Memory B cell (primary cell): ENCODE data around the gene POU2AF1.
"Not testable (repeated sequence)": the region's sequence is repeated elsewhere in the genome, so short reads cannot be mapped to it uniquely, and the experiment has no call there.

ENCODE experiments used
- ATAC-seq: fragments of 150-1000 bp; cut with Tn5 transposase; 2 replicates; pipeline ENCODE4 v1.10.0; 2021; ENCODE audit warnings: low read depth, mild to moderate bottlenecking, moderate library complexity
- DNase-seq, 2 donors: peaks; one replicate each; pipeline ENCODE4 v3.0.0; 2022; ENCODE audit warnings: low spot score in 2 of 2
- H3K27ac Mint-ChIP-seq: one replicate; pipeline ENCODE4 v1.8.0; 2022; ENCODE audit warnings: mild to moderate bottlenecking, moderate library complexity, mixed read lengths
- H3K27me3 Mint-ChIP-seq: one replicate; pipeline ENCODE4 v1.8.0; 2022; ENCODE audit warnings: mixed read lengths
- H3K36me3 Mint-ChIP-seq: one replicate; pipeline ENCODE4 v1.8.0; 2022; ENCODE audit warnings: mild to moderate bottlenecking, mixed read lengths
- H3K4me1 Mint-ChIP-seq: one replicate; pipeline ENCODE4 v1.8.0; 2022; ENCODE audit warnings: mixed read lengths
- H3K4me3 Mint-ChIP-seq: one replicate; pipeline ENCODE4 v1.8.0; 2022; ENCODE audit warnings: mild to moderate bottlenecking, moderate library complexity, mixed read lengths
- H3K9me3 Mint-ChIP-seq: one replicate; pipeline ENCODE4 v1.8.0; 2022; ENCODE audit warnings: mixed read lengths

POU2AF1 gene

DNA sequence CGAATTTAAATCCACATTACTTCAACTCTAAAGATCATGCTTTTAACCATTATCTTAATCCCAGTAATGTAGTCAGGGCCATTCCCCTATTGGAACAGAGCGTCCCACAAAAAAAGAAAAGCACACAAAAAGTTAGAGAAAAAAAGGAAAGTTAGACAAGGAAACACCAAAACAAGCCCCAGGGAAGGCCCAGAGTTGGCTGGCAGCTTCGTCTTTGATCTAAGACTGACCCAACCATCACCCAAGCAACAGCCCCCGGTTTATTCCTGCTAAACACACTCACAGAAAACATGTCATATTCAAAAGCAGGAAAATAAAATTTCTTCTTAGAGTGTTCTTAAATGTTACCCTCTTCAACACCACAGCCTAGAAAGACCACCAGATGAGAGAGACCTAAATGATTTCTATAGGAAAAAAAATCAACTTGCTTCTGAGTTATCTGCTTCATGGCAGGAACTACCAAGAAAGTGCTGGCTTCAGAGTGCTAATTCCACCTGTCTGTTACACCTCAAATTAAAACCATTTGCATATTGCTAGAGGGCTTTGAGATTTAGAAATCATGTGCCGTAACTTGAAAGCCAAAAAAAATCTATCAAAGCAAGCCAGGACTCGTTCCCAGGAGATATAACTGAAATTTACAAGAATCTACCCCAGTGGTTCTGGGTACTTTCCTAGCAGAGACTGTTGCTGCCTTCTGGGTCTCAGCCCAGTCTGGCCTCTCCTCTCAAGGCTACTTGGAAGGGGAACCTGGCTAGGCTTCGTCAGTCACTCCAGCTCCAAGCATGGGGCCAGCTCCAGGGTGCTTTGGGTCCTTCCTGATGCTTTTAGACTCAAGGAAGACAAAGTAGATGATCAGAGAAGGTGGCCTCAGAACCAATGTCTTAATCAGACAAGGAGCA lies 49.5 kb downstream of the POU2AF1 start:
- H3K27me3 Mint-ChIP-seq: no peaks in the 10 kb centered on the region
- peaks cover 8% of the 10 kb centered on the region for H3K4me1 Mint-ChIP-seq
- no peak overlapping the region for H3K4me3 Mint-ChIP-seq
- no peaks in the 10 kb centered on the region for H3K9me3 Mint-ChIP-seq
- peaks cover 20% of the 10 kb centered on the region for H3K36me3 Mint-ChIP-seq
- DNase-seq (no peak), ATAC-seq (no peak)
- no peak overlapping the region for H3K27ac Mint-ChIP-seq

DNA sequence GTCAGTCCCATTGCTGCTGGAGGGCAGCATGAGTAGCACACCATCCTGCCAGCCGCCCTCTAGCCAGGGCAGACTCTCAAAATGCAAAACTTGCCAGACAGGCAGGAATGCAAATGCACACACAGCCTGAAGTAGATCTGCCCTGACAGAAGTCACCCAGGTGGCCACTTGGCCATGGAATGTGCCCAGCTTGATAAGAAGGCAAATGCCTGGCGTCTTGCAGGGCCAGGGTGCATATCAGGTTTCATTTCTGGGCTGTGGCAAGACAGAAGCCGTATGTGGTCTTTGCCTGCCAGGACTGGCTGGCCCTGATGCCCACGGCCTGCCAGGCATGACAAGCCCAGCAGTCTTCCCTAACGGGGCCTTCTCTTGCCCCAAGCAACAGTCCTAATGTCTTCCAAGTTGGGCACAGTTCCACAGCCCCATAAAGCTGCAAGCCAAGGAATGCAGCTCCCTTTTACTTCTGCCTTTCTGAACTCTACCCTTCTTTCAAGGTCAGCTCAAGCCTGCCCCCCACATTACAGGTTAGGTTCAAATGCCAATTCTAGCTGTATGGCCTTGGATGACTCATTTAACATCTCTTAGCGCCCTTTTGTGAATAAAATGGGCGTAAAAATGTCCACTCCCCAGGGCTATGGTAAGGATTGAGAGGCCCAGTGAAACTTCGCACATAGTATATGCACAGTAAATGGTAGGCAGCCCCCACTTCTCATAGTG lies 51.0 kb downstream of the POU2AF1 start:
- DNase-seq (no peak), ATAC-seq (no peak)
- H3K27me3 Mint-ChIP-seq: no peaks in the 10 kb centered on the region
- no peak overlapping the region for H3K27ac Mint-ChIP-seq
- no peak overlapping the region for H3K4me3 Mint-ChIP-seq
- peaks cover 14% of the 10 kb centered on the region for H3K36me3 Mint-ChIP-seq
- peaks cover 2% of the 10 kb centered on the region for H3K4me1 Mint-ChIP-seq
- no peaks in the 10 kb centered on the region for H3K9me3 Mint-ChIP-seq

GRCh38 chr11:111326824-111327223 lies 52.3 kb downstream of the POU2AF1 start:
- Mint-ChIP-seq H3K36me3 (peaks cover 10% of the 10 kb centered on the region), H3K4me3 (no peak overlapping the region), H3K27me3 (no peaks in the 10 kb centered on the region), H3K27ac (no peak overlapping the region), H3K9me3 (no peaks in the 10 kb centered on the region), H3K4me1 (peaks cover 2% of the 10 kb centered on the region)
- ATAC-seq: no peak
- DNase-seq: no peak

DNA sequence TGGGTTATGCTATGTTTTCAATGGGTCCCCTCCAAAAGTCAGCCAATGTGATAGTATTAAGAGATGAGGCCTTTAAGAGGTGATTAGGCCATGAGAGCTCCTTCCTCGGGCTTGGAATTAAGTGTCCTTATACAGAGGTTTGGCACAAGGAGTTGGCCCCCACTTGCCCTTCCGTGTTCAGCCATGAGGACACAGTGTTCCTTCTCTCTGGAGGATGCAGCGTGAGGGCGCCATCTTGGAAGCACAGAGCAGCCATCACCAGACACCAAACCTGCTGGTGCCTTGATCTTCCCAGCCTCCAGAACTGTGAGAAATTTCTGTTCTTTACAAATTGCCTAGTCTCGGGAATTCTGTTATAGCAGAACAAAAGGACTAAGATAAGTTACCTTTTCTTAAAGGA lies 53.8 kb downstream of the POU2AF1 start:
- no peak for DNase-seq
- H3K4me3 Mint-ChIP-seq: no peak overlapping the region
- H3K9me3 Mint-ChIP-seq: no peaks in the 10 kb centered on the region
- H3K27me3 Mint-ChIP-seq: no peaks in the 10 kb centered on the region
- no peak overlapping the region for H3K27ac Mint-ChIP-seq
- no peaks in the 10 kb centered on the region for H3K4me1 Mint-ChIP-seq
- no peak for ATAC-seq
- peaks cover 6% of the 10 kb centered on the region for H3K36me3 Mint-ChIP-seq

- Mint-ChIP-seq H3K27me3 (no peaks in the 10 kb centered on the region), H3K9me3 (no peaks in the 10 kb centered on the region), H3K36me3 (peaks cover 6% of the 10 kb centered on the region), H3K4me1 (no peaks in the 10 kb centered on the region), H3K4me3 (no peak overlapping the region), H3K27ac (no peak overlapping the region)
- no peak for DNase-seq
- no peak for ATAC-seq
These were observed 54.8 kb downstream of the POU2AF1 start for GRCh38 chr11:111324277-111324720.

DNA sequence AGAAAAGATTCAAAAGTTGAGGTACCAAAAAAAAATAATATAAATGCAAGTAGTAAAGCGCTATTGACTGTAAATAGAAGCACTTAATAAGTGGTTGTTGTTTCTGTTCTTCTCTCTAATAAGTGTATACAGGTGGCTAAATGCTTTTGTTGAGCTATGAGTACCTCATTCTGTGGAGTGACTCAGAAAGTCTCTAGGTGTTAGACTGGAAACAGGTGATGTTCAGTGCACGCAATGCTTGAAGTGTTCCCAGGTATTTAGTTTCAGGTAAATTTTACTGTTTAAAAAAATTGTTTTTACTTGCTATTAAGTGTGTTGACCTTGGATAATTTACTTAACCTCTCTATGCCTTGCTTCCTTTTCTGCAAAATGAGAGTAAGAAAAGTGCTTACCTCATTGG lies 56.5 kb downstream of the POU2AF1 start:
- no peak for ATAC-seq
- H3K9me3 Mint-ChIP-seq: no peaks in the 10 kb centered on the region

GRCh38 chr11:111320728-111321568 lies 58.1 kb downstream of the POU2AF1 start:
- no peak for DNase-seq
- Mint-ChIP-seq H3K27me3 (no peaks in the 10 kb centered on the region), H3K9me3 (no peaks in the 10 kb centered on the region), H3K4me3 (no peak overlapping the region), H3K27ac (no peak overlapping the region), H3K36me3 (peaks cover 9% of the 10 kb centered on the region), H3K4me1 (no peaks in the 10 kb centered on the region)
- no peak for ATAC-seq

More for the DNA sequence above, 56.5 kb downstream of the POU2AF1 start:
- no peaks in the 10 kb centered on the region for H3K4me1 Mint-ChIP-seq
- H3K4me3 Mint-ChIP-seq: no peak overlapping the region
- no peak overlapping the region for H3K27ac Mint-ChIP-seq
- no peak for DNase-seq
- H3K36me3 Mint-ChIP-seq: peaks cover 6% of the 10 kb centered on the region
- no peaks in the 10 kb centered on the region for H3K27me3 Mint-ChIP-seq

DNA sequence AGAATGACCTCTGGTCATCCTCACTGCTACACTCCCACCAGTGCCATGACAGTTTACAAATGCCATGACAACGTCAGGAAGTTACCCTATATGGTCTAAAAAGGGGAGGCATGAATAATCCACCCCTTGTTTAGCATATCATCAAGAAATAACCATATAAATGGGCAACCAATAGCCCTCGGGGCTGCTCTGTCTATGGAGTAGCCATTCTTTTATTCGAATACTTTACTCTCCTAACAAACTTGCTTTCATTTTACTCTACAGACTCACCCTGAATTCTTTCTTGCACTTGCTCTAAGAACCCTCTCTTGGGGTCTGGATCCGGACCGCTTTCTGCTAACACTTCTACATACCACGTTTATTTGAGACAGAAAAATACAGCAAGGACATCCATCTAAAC lies 58.9 kb downstream of the POU2AF1 start:
- ATAC-seq, H3K27ac Mint-ChIP-seq, H3K9me3 Mint-ChIP-seq, DNase-seq, H3K36me3 Mint-ChIP-seq, H3K4me1 Mint-ChIP-seq, H3K27me3 Mint-ChIP-seq, H3K4me3 Mint-ChIP-seq: not testable (repeated sequence)

DNA sequence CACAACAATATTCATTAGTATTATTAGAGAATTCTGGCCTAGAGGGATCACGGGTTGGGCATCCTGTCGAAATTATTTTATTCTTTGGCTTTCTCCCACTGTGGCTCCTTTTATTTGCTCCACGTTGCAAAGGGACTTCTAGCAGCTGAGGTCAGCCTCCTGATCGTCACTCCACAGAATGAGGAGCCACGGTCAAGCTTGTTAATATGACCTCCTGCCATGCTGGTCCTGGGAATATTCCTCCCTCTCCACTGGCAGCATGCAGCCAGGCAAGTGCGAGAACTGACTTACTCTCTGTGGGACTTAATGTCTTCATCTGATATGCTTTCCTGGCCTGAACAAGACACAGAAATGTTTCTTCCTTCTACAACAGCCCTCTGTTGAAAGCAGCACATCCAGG lies 59.8 kb downstream of the POU2AF1 start:
- H3K4me1 Mint-ChIP-seq: no peaks in the 10 kb centered on the region
- H3K9me3 Mint-ChIP-seq: peaks cover 4% of the 10 kb centered on the region
- no peak overlapping the region for H3K4me3 Mint-ChIP-seq
- ATAC-seq (no peak), DNase-seq (no peak)
- no peaks in the 10 kb centered on the region for H3K27me3 Mint-ChIP-seq
- H3K27ac Mint-ChIP-seq: no peak overlapping the region
- H3K36me3 Mint-ChIP-seq: peaks cover 9% of the 10 kb centered on the region

- Mint-ChIP-seq H3K4me1 (no peaks in the 10 kb centered on the region), H3K4me3 (no peak overlapping the region), H3K36me3 (peaks cover 20% of the 10 kb centered on the region), H3K27ac (no peak overlapping the region), H3K9me3 (peaks cover 8% of the 10 kb centered on the region), H3K27me3 (peaks cover 1% of the 10 kb centered on the region)
- DNase-seq (no peak), ATAC-seq (no peak)
These were observed 67.0 kb downstream of the POU2AF1 start for GRCh38 chr11:111312076-111312475.

- no peak for DNase-seq
- ATAC-seq: no peak
- Mint-ChIP-seq H3K27me3 (peaks cover 1% of the 10 kb centered on the region), H3K4me3 (no peak overlapping the region), H3K36me3 (peaks cover 16% of the 10 kb centered on the region), H3K4me1 (no peaks in the 10 kb centered on the region), H3K27ac (no peak overlapping the region), H3K9me3 (peaks cover 8% of the 10 kb centered on the region)
These were observed 68.4 kb downstream of the POU2AF1 start for GRCh38 chr11:111310723-111311122.

DNA sequence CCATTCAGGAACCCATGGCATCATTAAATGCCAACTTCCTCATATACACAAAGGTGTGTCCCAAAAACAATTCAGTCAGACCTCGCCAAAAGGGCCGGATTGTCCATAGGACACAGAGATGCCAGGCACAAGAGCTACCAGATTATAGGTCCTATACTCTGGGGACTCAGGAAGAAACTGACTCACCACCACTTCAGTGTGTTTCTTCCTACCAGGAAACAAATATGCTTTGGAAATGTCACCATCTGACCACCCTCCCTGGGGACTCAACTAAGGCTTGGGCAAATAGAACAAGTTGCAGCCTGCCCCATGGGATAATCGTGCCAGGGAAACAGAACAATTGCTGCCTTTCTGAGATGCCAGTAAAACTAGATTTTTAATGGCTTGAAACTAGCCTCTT lies 69.0 kb downstream of the POU2AF1 start:
- Mint-ChIP-seq H3K4me1 (peaks cover 2% of the 10 kb centered on the region), H3K27me3 (peaks cover 1% of the 10 kb centered on the region), H3K27ac (no peak overlapping the region), H3K4me3 (no peak overlapping the region), H3K36me3 (peaks cover 16% of the 10 kb centered on the region), H3K9me3 (peaks cover 8% of the 10 kb centered on the region)
- ATAC-seq: no peak
- DNase-seq: no peak

DNA sequence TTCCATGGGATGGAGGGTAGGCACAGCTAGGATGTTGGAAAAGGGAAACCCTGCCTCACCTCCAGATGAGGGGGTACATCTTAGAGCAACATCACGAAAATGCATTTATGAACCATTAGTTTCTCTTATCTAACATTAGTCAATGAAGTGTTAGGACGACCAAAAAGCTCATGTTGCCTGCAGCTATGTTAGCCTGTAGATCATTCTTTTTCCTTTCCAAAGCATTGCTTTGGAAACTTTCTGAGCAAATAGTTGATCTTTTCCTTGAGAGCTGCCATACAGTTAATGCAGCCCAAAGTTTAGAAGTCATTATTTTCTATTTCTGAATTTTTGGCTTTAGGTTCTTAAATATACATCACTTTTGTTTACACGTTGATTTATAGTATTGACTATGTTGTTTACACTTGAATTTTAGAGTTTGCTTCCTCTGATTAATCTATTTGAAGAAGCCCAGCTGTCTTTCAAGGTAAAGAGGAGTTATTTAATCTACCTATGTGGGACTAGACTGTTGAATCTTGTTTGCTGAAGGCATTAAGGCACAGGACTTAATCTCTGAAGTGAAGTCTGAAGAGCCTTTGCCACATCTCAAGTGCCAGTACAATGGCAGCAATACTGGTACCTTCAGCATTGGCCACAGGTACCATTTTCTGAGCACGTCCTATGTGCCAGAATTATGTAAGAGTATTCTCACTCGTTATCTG lies 69.7 kb downstream of the POU2AF1 start:
- Mint-ChIP-seq H3K36me3 (peaks cover 11% of the 10 kb centered on the region), H3K27me3 (peaks cover 1% of the 10 kb centered on the region), H3K4me1 (peaks cover 2% of the 10 kb centered on the region), H3K9me3 (peaks cover 5% of the 10 kb centered on the region), H3K4me3 (no peak overlapping the region), H3K27ac (no peak overlapping the region)
- ATAC-seq: no peak
- DNase-seq: no peak
